Psoas muscle (tissue), 8 donors: ENCODE results near the gene STIL. TPM values are rescaled to one million over a fixed set of nuclear protein-coding genes. Genes with fewer than 3 reads are reported as not detected.
"Not testable (repeated sequence)": the region's sequence is repeated elsewhere in the genome, so short reads cannot be mapped to it uniquely, and the experiment has no call there.

Experiments used
- ATAC-seq, 4 donors: fragments of 200-7000 bp; cut with Tn5 transposase; one replicate each; pipeline ENCODE4 v1.9.1; 2020; ENCODE audit warnings: moderate library complexity in 3 of 4, mild to moderate bottlenecking in 2 of 4
- DNase-seq, 2 donors: peaks; one replicate each; pipeline ENCODE4 v3.0.0-alpha.2; 2020
- H3K27ac ChIP-seq: fragments of 200-600 bp; one replicate; pipeline ENCODE4 v1.8.0; 2022
- H3K27me3 ChIP-seq, 3 donors: fragments of 200-600 bp in 1 of 3; one replicate each; pipeline versions ENCODE4 v1.6.1 to v1.8.0; 2013 to 2022; ENCODE audit warnings: low read length in 2 of 3, mild to moderate bottlenecking in 2 of 3, moderate library complexity in 1 of 3; ENCODE audit not compliant: insufficient read depth in 3 of 3
- H3K36me3 ChIP-seq, 2 donors: fragments of 200-600 bp in 1 of 2; one replicate each; pipeline versions ENCODE4 v1.6.1 to v1.8.0; 2013 to 2022; ENCODE audit warnings: low read depth in 1 of 2, mild to moderate bottlenecking in 1 of 2, moderate library complexity in 1 of 2; ENCODE audit not compliant: insufficient read depth in 1 of 2
- H3K4me1 ChIP-seq: fragments of 200-600 bp; one replicate; pipeline ENCODE4 v1.8.0; 2022
- H3K4me3 ChIP-seq: fragments of 200-600 bp; one replicate; pipeline ENCODE4 v1.8.0; 2022; ENCODE audit warnings: mild to moderate bottlenecking
- H3K9me3 ChIP-seq: fragments of 200-600 bp; one replicate; pipeline ENCODE4 v1.8.0; 2022
- WGBS, 3 donors: extraction: QIAGEN DNeasy Blood & Tissue Kit; methylation state at CpG; one replicate each; pipeline versions ENCODE4 v1.1.6 to v1.1.7; 2013; 5-methylcytosine and 5-hydroxymethylcytosine counted together
- intact Hi-C, 2 donors: fragments of 100-400 bp; cut with DNase I; formaldehyde crosslinking; loops; one replicate each; pipeline versions ENCODE4 v1.11.0 to v1.14.2; 2022
- polyA plus RNA-seq, 3 donors: library from polyadenylated mRNA; stranded (reverse); fragments of 200-250 nt; gene quantifications; one replicate each; pipeline ENCODE4 v1.2.3, GENCODE V29; 2013
- total RNA-seq, 4 donors: library from RNA; stranded (reverse); fragmentation: NEBNext Ultra II Directional in 2 of 4; extraction: Animal tissue kit (Norgen Biotek cat#: 25700) in 2 of 4; gene quantifications; one replicate each; pipeline versions ENCODE4 v1.2.1 to v1.2.4, GENCODE V29; 2021 to 2023
- TF ChIP-seq, protein P1 (sequence below): fragments of 200-600 bp; IDR thresholded peaks from one replicate; pipeline ENCODE4 v1.8.0; 2022; ENCODE audit warnings: antibody characterized with exemption
- donor health status: healthy with polysubstance abuse.
- donor health status: DM: no; HTN: no; CAD: no; lungs with moderate emphysema.
- donor health status: Bipolar disorder and iron deficiency.
- donor health status: healthy.
- donor health status: DM: yes; HTN: yes; CAD: no.
- donor health status: DM: no; HTN: no; CAD: no.
- donor health status: DM: no; HTN: no; CAD: no.
- donor health status: DM: yes; HTN: yes; CAD: no.

Gene STIL
- total and polyA plus RNA-seq, 7 donors = 0.14 to 1.0 (median 0.41) TPM

DNA sequence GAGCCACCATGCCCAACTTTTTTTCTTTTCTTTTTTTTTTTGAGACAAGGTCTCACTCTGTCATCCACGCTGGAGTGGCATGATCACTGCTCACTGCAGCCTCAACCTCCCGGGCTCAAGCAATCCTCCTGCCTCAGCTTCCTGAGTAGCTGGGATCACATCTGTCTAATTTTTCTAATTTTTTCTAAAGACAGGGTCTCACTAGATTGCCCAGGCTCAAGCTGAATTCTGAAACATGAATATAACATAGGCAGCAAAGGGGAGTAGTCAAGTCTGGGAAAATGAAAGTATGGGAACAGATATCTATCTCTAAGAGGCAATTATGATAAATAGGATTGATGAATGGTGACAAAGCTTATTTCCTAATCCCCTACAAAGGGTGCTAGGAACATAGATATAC, 12.3 kb upstream of the STIL start:
- TF ChIP-seq, protein P1, sequence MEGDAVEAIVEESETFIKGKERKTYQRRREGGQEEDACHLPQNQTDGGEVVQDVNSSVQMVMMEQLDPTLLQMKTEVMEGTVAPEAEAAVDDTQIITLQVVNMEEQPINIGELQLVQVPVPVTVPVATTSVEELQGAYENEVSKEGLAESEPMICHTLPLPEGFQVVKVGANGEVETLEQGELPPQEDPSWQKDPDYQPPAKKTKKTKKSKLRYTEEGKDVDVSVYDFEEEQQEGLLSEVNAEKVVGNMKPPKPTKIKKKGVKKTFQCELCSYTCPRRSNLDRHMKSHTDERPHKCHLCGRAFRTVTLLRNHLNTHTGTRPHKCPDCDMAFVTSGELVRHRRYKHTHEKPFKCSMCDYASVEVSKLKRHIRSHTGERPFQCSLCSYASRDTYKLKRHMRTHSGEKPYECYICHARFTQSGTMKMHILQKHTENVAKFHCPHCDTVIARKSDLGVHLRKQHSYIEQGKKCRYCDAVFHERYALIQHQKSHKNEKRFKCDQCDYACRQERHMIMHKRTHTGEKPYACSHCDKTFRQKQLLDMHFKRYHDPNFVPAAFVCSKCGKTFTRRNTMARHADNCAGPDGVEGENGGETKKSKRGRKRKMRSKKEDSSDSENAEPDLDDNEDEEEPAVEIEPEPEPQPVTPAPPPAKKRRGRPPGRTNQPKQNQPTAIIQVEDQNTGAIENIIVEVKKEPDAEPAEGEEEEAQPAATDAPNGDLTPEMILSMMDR = no peak
- WGBS, 3 donors = 66 to 89% (median 84%) methylated on average over 2 of the region's 2 CpGs
- Histone ChIP-seq H3K27me3 (no peaks in the 10 kb centered on the region), H3K27ac (no peak overlapping the region), H3K9me3 (no peaks in the 10 kb centered on the region), H3K36me3 (peaks cover 0 to 4% of the 10 kb centered on the region in 2 donors), H3K4me3 (no peak overlapping the region), H3K4me1 (no peaks in the 10 kb centered on the region)
- intact Hi-C loops = no loop called here
- no peak for ATAC-seq
- DNase-seq = no peak

DNA sequence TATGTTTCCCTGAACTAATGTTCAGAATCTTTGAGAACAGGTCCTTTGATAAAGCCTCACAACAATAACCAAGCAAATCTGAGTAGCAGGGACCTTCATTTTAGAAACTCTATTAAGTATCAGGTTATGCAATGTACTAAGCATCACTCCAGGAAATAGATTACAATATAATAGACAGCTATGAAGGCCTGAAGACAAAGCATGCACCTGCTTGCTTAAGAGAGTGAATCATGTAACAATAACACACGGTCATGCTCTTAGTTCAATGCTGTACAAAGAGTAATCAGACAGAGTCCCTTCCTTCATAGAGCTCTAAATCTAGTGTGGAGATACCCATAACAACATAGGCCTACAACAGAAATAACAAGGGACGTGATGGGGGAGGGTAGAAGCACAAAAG, 11.6 kb upstream of the STIL start:
- DNase-seq = no peak
- TF ChIP-seq, protein P1 = no peak
- no peaks in the 10 kb centered on the region for H3K9me3 ChIP-seq
- no peak overlapping the region for H3K27ac ChIP-seq
- H3K4me3 ChIP-seq = no peak overlapping the region
- intact Hi-C loops = no loop called here
- H3K4me1 ChIP-seq = no peaks in the 10 kb centered on the region
- WGBS, 3 donors = 74 to 76% (median 75%) methylated on average over 2 of the region's 2 CpGs
- peaks cover 0 to 4% of the 10 kb centered on the region in 2 donors for H3K36me3 ChIP-seq
- no peak for ATAC-seq
- no peaks in the 10 kb centered on the region for H3K27me3 ChIP-seq

DNA sequence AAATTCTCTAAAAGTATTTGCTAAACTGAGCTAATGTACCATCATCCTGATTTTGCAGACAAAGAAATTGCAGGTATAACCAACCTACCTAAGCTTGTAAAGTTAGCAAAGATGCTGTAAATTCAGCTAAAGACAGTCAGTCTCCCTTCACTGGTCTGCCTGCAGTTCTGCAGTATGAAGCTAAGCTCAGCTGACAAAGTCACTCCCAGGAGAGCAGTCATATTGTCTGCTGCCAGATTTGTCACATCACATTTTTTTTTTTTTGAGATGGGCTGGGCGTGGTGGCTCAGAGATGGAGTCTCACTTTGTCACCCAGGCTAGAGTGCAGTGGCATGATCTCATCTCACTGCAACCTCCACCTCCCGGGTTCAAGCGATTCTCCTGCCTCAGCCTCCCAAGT, 10.7 kb upstream of the STIL start:
- DNase-seq (no peak), ATAC-seq (no peak)
- WGBS, 3 donors = 81 to 97% (median 85%) methylated on average over 3 of the region's 3 CpGs
- Histone ChIP-seq H3K36me3 (peaks cover 0 to 4% of the 10 kb centered on the region in 2 donors), H3K4me3 (no peak overlapping the region), H3K4me1 (no peaks in the 10 kb centered on the region), H3K9me3 (no peaks in the 10 kb centered on the region), H3K27me3 (no peaks in the 10 kb centered on the region), H3K27ac (no peak overlapping the region)
- intact Hi-C loops = no loop called here
- TF ChIP-seq, protein P1 = no peak

DNA sequence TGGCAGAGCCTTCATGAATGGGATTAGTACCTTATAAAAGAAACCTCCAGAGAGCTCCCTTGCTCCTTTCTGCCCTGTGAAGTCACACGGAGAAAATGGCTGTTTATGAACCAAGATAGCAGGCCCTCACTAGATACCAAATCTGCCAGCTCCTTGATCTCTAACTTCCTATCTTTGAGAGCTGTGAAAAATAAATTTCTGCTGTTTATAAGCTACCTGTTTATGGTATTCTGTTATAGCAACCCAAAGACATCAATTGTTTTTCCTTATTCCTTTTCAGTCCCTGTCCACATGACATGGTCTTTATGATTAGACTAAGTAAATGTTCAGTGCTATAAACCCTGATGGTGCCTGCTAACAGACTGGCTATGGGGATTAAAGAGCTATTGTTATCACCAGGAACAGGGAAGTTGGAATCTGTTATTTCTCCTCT, 9.7 kb upstream of the STIL start:
- Histone ChIP-seq H3K36me3 (no peaks in the 10 kb centered on the region), H3K4me1 (no peaks in the 10 kb centered on the region), H3K27ac (no peak overlapping the region), H3K27me3 (no peaks in the 10 kb centered on the region), H3K4me3 (no peak overlapping the region), H3K9me3 (no peaks in the 10 kb centered on the region)
- DNase-seq (no peak), ATAC-seq (no peak)
- intact Hi-C loops = no loop called here
- 15 to 22% (median 18%) methylated on average over 1 of the region's 1 CpG for WGBS, 3 donors
- TF ChIP-seq, protein P1 = no peak

DNA sequence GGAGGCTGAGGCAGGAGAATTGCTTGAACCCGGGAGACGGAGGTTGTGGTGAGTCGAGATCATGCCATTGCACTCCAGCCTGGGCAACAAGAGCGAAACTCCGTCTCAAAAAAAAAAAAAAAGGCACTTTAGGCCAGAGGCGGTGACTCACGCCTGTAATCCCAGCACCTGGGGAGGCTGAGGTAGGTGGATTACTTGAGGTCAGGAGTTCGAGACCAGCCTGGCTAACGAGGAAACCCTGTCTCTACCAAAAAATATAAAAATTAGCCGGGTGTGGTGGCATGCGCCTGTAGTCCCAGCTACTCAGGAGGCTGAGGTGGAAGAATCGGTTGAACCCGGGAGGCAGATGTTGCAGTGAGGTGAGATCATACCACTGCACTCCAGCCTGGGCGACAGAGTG, 6.0 kb upstream of the STIL start:
- H3K4me3 ChIP-seq, H3K9me3 ChIP-seq, DNase-seq, H3K36me3 ChIP-seq, intact Hi-C loops, H3K27ac ChIP-seq, H3K4me1 ChIP-seq, ATAC-seq, H3K27me3 ChIP-seq: not testable (repeated sequence)
- WGBS, 3 donors = 89 to 91% (median 89%) methylated on average over 14 of the region's 14 CpGs
